Kidney (tissue), 14 donors: ENCODE data around the gene LRRC75A. TPM values are rescaled to one million over a fixed set of nuclear protein-coding genes. Genes with fewer than 3 reads are reported as not detected.

Source experiments
- DNase-seq, 5 donors: peaks; one replicate each; pipeline ENCODE4 v3.0.0-alpha.2; 2013 to 2020
- FAIRE-seq: peaks from 2 replicates; lab custom pipeline; 2012; peaks lifted over from hg19 to GRCh38; lab: Jason Lieb, UNC
- H3K27ac ChIP-seq, 2 donors: one replicate each; pipeline ENCODE4 v1.7.0; 2013; ENCODE audit warnings: low read depth in 2 of 2, low read length in 2 of 2, inconsistent platforms in 1 of 2
- H3K27me3 ChIP-seq: one replicate; pipeline ENCODE4 v1.7.1; 2013; ENCODE audit warnings: low read length, inconsistent platforms; ENCODE audit not compliant: control insufficient read depth, insufficient read depth
- H3K36me3 ChIP-seq, 3 donors: one replicate each; pipeline versions ENCODE4 v1.7.0 to v1.7.1; 2013; ENCODE audit warnings: low read length in 3 of 3, control low read depth in 1 of 3, inconsistent platforms in 1 of 3; ENCODE audit not compliant: insufficient read depth in 3 of 3, control insufficient read depth in 2 of 3
- H3K4me1 ChIP-seq, 3 donors: one replicate each; pipeline versions ENCODE4 v1.7.0 to v1.7.1; 2013; ENCODE audit warnings: low read length in 3 of 3, inconsistent platforms in 1 of 3, low read depth in 1 of 3; ENCODE audit not compliant: control insufficient read depth in 2 of 3, insufficient read depth in 2 of 3
- H3K4me3 ChIP-seq, 3 donors: one replicate each; pipeline versions ENCODE4 v1.7.0 to v1.8.1; 2013; ENCODE audit warnings: low read length in 3 of 3, control low read depth in 1 of 3, inconsistent platforms in 1 of 3
- H3K9ac ChIP-seq, 3 donors: one replicate each; pipeline versions ENCODE4 v1.7.0 to v1.7.1; 2013; ENCODE audit warnings: low read length in 3 of 3, control low read depth in 1 of 3, inconsistent platforms in 1 of 3
- H3K9me3 ChIP-seq, 3 donors: one replicate each; pipeline versions ENCODE4 v1.7.0 to v1.7.1; 2013; ENCODE audit warnings: low read length in 3 of 3, control low read depth in 1 of 3, inconsistent platforms in 1 of 3; ENCODE audit not compliant: control insufficient read depth in 2 of 3, insufficient read depth in 1 of 3
- intact Hi-C: fragments of 100-400 bp; cut with DNase I; formaldehyde crosslinking; loops from one replicate; pipeline ENCODE4 v1.11.1; 2022
- polyA plus RNA-seq: library from polyadenylated mRNA; stranded (reverse); fragments of 350-450 nt; fragmentation: Illumina TruSeq; extraction: RNeasy Lipid Tissue Mini Kit (QIAGEN cat#74804); gene quantifications from one replicate; pipeline ENCODE4 v1.2.3, GENCODE V29; 2014; ENCODE audit warnings: low read depth, low replicate concordance; ENCODE audit not compliant: insufficient read depth
- total RNA-seq: library from RNA; stranded (reverse); fragmentation: NEBNext Ultra II Directional; extraction: Animal tissue kit (Norgen Biotek cat#: 25700); gene quantifications from one replicate; pipeline ENCODE4 v1.2.1, GENCODE V29; 2021
- TF ChIP-seq, protein P1 (sequence below): IDR thresholded peaks from 3 replicates; pipeline ENCODE4 v1.5.1; 2012; ENCODE audit warnings: mild to moderate bottlenecking, moderate library complexity, borderline replicate concordance; ENCODE audit not compliant: insufficient read depth; ENCODE audit errors: extremely low read depth
- donor health status: control.
- donor health status: control.
- donor health status: control.
- donor health status: control.
- donor health status: control.
- donor health status: DM: yes; HTN: yes; CAD: no.
- donor health status: Normal renal cell carcinoma (clear cell type).

LRRC75A gene
- total and polyA plus RNA-seq, 2 donors from 2014 or later = 2.5 to 2.6 TPM

DNA sequence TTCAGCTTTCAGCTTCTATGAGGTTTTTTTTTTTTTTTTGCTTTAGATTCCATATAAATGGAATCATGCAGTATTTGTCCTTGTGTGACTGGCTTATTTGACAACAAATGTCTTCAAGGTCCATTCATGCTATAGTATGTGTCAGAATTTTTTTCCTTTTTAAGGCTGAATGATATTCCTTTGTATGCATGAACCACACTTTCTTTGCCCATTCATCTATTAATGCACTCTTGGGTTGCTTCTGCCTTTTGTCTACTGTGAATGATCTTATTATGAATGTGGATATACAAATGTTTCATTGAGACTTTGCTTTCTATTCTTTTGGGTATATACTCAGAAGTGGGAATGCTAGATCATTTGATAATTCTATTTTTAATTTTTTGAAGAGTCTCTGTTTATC, 27.0 kb upstream of the LRRC75A start:
- no peaks in the 10 kb centered on the region for H3K36me3 ChIP-seq
- TF ChIP-seq, protein P1, sequence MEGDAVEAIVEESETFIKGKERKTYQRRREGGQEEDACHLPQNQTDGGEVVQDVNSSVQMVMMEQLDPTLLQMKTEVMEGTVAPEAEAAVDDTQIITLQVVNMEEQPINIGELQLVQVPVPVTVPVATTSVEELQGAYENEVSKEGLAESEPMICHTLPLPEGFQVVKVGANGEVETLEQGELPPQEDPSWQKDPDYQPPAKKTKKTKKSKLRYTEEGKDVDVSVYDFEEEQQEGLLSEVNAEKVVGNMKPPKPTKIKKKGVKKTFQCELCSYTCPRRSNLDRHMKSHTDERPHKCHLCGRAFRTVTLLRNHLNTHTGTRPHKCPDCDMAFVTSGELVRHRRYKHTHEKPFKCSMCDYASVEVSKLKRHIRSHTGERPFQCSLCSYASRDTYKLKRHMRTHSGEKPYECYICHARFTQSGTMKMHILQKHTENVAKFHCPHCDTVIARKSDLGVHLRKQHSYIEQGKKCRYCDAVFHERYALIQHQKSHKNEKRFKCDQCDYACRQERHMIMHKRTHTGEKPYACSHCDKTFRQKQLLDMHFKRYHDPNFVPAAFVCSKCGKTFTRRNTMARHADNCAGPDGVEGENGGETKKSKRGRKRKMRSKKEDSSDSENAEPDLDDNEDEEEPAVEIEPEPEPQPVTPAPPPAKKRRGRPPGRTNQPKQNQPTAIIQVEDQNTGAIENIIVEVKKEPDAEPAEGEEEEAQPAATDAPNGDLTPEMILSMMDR = no peak
- FAIRE-seq (no peak), DNase-seq (no peak)
- no peaks in the 10 kb centered on the region for H3K27me3 ChIP-seq
- intact Hi-C loops = no loop called here
- H3K27ac ChIP-seq = no peak overlapping the region
- H3K4me1 ChIP-seq = peaks cover 0 to 3% (median 0%) of the 10 kb centered on the region in 3 donors
- no peak overlapping the region for H3K9ac ChIP-seq
- H3K4me3 ChIP-seq = no peak overlapping the region
- no peaks in the 10 kb centered on the region for H3K9me3 ChIP-seq

DNA sequence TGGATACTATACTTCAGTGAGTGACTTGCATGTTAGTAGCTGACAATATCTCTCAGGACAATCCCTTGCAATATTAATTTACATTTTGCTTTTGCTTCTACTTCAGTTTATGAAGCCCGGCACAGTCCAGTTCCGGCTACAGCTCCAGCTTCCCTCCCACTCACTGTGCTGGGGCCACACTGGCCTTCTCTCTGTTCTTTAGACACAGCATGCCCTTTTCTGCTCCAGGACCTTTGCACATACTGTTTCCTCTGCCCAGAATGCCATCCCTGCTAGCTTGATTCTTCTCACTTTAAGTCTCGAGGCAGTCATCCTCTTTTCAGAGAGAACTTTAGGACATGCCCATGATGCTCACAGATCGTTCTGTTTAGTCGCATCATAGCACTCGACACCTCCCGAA, 25.5 kb upstream of the LRRC75A start:
- intact Hi-C loops = no loop called here
- no peak for DNase-seq
- TF ChIP-seq, protein P1 = no peak

DNA sequence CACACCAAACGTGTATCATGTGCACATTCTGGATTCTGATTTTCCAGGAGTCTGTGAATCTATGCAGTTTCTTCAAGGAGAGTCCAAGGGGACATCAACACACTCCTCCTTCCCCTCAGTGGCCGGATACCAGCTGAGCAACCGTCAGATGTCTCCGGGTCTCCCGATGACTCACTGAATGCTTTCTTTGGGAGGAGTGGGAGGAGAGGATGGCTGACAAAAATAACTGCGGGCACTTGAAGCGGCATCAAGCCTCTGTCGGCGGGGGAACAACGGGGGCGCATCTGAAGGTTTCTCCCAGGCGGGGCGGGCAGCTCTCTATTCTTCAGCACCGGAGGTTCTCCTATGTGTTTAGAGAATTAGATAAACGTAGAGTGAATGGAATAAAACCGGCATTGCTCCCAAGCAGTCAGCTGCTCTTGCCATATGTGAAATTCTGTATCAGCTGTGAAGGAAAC, 24.6 kb upstream of the LRRC75A start:
- intact Hi-C loops = no loop called here
- H3K9ac ChIP-seq = no peak overlapping the region
- no peak for FAIRE-seq

More for the DNA sequence above, 25.5 kb upstream of the LRRC75A start:
- Histone ChIP-seq H3K36me3 (no peaks in the 10 kb centered on the region), H3K9ac (no peak overlapping the region), H3K27me3 (no peaks in the 10 kb centered on the region), H3K4me1 (peaks cover 0 to 3% (median 0%) of the 10 kb centered on the region in 3 donors), H3K9me3 (no peaks in the 10 kb centered on the region), H3K4me3 (no peak overlapping the region), H3K27ac (no peak overlapping the region)
- no peak for FAIRE-seq

More for the DNA sequence above, 24.6 kb upstream of the LRRC75A start:
- Histone ChIP-seq H3K27ac (no peak overlapping the region), H3K36me3 (no peaks in the 10 kb centered on the region), H3K9me3 (no peaks in the 10 kb centered on the region), H3K4me3 (no peak overlapping the region), H3K4me1 (peaks cover 0 to 3% (median 0%) of the 10 kb centered on the region in 3 donors), H3K27me3 (no peaks in the 10 kb centered on the region)
- peak in 4 of 5 donors; percentile 48 to 84 (median 66) for DNase-seq
- TF ChIP-seq, protein P1 = no peak
